ENCODE results near the gene MTA3.

MTA3 gene

DNA sequence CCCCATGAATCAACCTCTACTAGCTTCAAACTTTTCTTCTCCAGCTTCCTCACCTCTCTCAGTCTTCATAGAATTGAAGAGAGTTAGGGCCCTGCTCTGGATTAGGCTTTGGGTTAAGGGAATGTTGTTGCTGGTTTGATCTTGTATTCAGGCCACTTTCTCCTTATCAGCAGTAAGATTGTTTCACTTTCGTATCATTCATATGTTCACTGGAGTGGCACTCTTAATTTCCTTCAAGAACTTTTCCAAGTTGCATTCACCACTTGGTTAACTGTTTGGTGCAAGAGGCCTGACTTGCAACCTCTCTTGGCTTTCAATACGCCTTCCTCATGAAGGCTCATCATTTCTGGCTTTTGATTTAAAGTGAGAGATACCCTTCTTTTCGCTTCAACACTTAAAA is 172.7 kb downstream of the MTA3 start:
- TF ChIP-seq CEBPB (IDR thresholded peaks at IDR 0.05) (no peak), ZBTB7A (IDR thresholded peaks at IDR 0.05; ENCODE audit: low read depth) (no peak), EP300 (IDR thresholded peaks at IDR 0.05; ENCODE audit: borderline replicate concordance) (no peak), TCF12 (IDR thresholded peaks at IDR 0.05; ENCODE audit: low read depth) (no peak), YY1 (IDR thresholded peaks at IDR 0.05; ENCODE audit: low read depth) (no peak), FOXM1 (IDR thresholded peaks at IDR 0.05; ENCODE audit: borderline replicate concordance, low read depth) (no peak), TEAD4 (IDR thresholded peaks at IDR 0.05) (no peak)
- TF ChIP-seq, protein P1, sequence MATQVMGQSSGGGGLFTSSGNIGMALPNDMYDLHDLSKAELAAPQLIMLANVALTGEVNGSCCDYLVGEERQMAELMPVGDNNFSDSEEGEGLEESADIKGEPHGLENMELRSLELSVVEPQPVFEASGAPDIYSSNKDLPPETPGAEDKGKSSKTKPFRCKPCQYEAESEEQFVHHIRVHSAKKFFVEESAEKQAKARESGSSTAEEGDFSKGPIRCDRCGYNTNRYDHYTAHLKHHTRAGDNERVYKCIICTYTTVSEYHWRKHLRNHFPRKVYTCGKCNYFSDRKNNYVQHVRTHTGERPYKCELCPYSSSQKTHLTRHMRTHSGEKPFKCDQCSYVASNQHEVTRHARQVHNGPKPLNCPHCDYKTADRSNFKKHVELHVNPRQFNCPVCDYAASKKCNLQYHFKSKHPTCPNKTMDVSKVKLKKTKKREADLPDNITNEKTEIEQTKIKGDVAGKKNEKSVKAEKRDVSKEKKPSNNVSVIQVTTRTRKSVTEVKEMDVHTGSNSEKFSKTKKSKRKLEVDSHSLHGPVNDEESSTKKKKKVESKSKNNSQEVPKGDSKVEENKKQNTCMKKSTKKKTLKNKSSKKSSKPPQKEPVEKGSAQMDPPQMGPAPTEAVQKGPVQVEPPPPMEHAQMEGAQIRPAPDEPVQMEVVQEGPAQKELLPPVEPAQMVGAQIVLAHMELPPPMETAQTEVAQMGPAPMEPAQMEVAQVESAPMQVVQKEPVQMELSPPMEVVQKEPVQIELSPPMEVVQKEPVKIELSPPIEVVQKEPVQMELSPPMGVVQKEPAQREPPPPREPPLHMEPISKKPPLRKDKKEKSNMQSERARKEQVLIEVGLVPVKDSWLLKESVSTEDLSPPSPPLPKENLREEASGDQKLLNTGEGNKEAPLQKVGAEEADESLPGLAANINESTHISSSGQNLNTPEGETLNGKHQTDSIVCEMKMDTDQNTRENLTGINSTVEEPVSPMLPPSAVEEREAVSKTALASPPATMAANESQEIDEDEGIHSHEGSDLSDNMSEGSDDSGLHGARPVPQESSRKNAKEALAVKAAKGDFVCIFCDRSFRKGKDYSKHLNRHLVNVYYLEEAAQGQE (IDR thresholded peaks at IDR 0.05; ENCODE audit: low read depth) = no peak
- TF ChIP-seq, protein P2, sequence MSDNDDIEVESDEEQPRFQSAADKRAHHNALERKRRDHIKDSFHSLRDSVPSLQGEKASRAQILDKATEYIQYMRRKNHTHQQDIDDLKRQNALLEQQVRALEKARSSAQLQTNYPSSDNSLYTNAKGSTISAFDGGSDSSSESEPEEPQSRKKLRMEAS (IDR thresholded peaks at IDR 0.05) = no peak

DNA sequence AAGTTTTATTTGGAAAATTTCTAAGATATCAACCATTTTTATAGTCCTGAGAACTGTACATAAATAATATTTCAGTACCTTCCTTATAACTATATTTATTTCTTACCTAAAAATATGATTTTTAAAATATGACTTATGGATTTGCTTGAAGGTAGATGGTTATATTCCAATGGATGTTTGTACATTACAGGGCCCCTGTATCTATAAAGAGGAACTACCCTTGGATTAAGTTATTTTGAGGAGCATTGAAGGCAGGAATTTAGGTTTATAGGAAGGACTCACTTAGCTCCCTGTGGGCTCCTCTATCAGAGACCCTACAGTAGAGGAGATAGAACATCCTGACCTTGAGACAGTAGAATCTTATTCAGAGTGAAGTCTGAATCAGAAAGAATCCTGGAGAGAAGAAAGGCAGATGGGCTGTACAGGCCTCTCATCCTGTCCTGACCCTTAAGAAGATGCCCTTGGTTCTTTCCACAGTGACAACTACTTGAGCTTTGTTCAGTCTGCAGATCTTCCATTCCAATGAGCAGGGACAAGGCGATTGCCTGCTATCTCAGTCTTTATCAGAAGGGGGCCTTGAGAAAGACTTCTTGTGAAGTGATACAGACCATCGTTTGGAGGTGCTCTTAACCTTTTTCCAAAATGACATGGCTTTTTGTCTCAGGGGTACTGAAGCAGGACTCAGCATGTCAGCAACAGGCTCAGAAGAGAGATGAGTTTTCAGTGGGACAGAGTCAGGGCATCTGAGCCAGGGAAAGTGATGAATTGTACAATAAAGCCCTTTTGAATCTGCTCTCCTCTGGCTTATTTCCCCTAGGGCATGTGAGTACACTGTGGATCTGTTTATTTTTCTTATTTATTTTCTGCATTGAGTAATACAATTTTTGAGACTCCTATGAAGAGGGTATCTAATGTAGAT is 174.6 kb downstream of the MTA3 start:
- TF ChIP-seq, protein P2 (IDR thresholded peaks at IDR 0.05) = no peak
- TF ChIP-seq NFIC (IDR thresholded peaks at IDR 0.05) = no peak
- TF ChIP-seq, protein P1 (IDR thresholded peaks at IDR 0.05; ENCODE audit: low read depth) = no peak
- TF ChIP-seq, protein P3, sequence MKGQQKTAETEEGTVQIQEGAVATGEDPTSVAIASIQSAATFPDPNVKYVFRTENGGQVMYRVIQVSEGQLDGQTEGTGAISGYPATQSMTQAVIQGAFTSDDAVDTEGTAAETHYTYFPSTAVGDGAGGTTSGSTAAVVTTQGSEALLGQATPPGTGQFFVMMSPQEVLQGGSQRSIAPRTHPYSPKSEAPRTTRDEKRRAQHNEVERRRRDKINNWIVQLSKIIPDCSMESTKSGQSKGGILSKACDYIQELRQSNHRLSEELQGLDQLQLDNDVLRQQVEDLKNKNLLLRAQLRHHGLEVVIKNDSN (IDR thresholded peaks at IDR 0.05) = no peak
- TF ChIP-seq TCF12 (IDR thresholded peaks at IDR 0.05; ENCODE audit: low read depth) = no peak
- TF ChIP-seq RAD21 (IDR thresholded peaks at IDR 0.05; ENCODE audit: low read depth) = no peak
- no peak for TF ChIP-seq CREB1 (IDR thresholded peaks at IDR 0.05; ENCODE audit: low read depth)
- no peak for TF ChIP-seq TAF1 (IDR thresholded peaks at IDR 0.05; ENCODE audit: low read depth)

DNA sequence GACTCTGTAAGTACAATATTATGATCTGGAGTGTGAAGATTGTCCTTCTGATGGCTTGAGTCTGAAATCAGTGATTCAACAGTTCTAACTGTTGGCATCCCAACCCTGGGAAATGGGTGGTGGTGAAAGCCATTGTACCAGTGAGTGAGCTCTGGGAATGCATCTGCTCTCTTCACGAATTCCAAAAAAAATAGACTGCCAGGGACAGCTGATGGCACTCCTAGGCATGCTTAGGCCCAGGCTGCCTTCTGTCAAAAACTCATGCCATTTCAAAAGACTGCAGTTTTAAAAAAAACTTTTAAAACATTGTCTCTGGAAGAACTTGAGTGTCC is 175.2 kb downstream of the MTA3 start:
- TF ChIP-seq RAD21 (IDR thresholded peaks at IDR 0.05; ENCODE audit: low read depth) (no peak), TCF12 (IDR thresholded peaks at IDR 0.05; ENCODE audit: low read depth) (no peak), ZBTB7A (IDR thresholded peaks at IDR 0.05; ENCODE audit: low read depth) (no peak), CEBPB (IDR thresholded peaks at IDR 0.05) (no peak)
- TF ChIP-seq, protein P3 (IDR thresholded peaks at IDR 0.05) = no peak

DNA sequence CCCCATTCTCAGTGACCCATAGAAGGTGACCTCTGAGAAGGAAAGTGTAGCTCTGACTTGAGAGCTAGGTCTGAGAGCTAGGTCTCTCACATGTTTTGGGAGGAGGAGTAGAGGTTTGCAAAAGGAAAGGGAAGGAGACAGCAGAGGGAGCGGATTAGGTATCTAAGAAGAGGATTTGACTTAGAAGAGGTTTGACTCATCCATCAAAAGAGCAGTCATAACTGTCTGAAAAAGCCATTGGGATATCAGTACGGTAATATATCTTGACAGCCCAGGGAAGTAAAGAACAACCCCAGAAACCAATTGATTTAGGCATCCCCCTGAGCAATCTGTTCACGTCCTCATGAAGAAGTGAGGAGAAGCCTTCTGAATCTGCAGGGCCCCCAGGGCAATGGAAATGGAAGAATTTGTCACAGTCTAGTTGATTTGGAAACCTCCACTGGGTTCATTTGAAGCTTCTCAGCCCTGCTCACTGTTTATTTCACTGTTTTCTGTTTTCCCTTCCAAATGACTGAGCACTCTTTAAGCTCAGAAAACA is 176.2 kb downstream of the MTA3 start:
- TF ChIP-seq NFIC (IDR thresholded peaks at IDR 0.05) = no peak
- no peak for TF ChIP-seq EP300 (IDR thresholded peaks at IDR 0.05; ENCODE audit: borderline replicate concordance)
- TF ChIP-seq EGR1 (IDR thresholded peaks at IDR 0.05) = no peak
- TF ChIP-seq, protein P2 (IDR thresholded peaks at IDR 0.05) = no peak
- no peak for TF ChIP-seq CEBPB (IDR thresholded peaks at IDR 0.05)
- TF ChIP-seq TEAD4 (IDR thresholded peaks at IDR 0.05) = no peak
- no peak for TF ChIP-seq FOXM1 (IDR thresholded peaks at IDR 0.05; ENCODE audit: borderline replicate concordance, low read depth)
- TF ChIP-seq TAF1 (IDR thresholded peaks at IDR 0.05; ENCODE audit: low read depth) = no peak
- no peak for TF ChIP-seq ZBTB7A (IDR thresholded peaks at IDR 0.05; ENCODE audit: low read depth)
- TF ChIP-seq CREB1 (IDR thresholded peaks at IDR 0.05; ENCODE audit: low read depth) = no peak
- TF ChIP-seq RAD21 (IDR thresholded peaks at IDR 0.05; ENCODE audit: low read depth) = no peak
- no peak for TF ChIP-seq TCF12 (IDR thresholded peaks at IDR 0.05; ENCODE audit: low read depth)
- TF ChIP-seq, protein P3 (IDR thresholded peaks at IDR 0.05) = no peak
- TF ChIP-seq YY1 (IDR thresholded peaks at IDR 0.05; ENCODE audit: low read depth) = no peak
- TF ChIP-seq, protein P1 (IDR thresholded peaks at IDR 0.05; ENCODE audit: low read depth) = no peak
